ENCODE results near the gene AGRN.
"Not testable (repeated sequence)": the region's sequence is repeated elsewhere in the genome, so short reads cannot be mapped to it uniquely, and the experiment has no call there.

AGRN gene

GRCh38 chr1:1074631-1075147, 54.8 kb downstream of the AGRN start:
- no peak for DNase-seq

- DNase-seq, result no peak
These were observed 55.4 kb downstream of the AGRN start for GRCh38 chr1:1075148-1075935.

GRCh38 chr1:1077396-1077795, 57.5 kb downstream of the AGRN start:
- DNase-seq, result not testable (repeated sequence)

GRCh38 chr1:1079408-1080121, 59.6 kb downstream of the AGRN start:
- DNase-seq, result peak in 1 of 58 donors; percentile 88

- DNase-seq, result peak in 19 of 58 donors; percentile 9 to 88 (median 26)
These were observed 60.3 kb downstream of the AGRN start for GRCh38 chr1:1080122-1080757.

- DNase-seq, result no peak
These were observed 61.0 kb downstream of the AGRN start for GRCh38 chr1:1080951-1081310.

GRCh38 chr1:1081311-1082238, 61.7 kb downstream of the AGRN start:
- DNase-seq, result no peak

GRCh38 chr1:1082239-1082775, 62.4 kb downstream of the AGRN start:
- DNase-seq, result no peak

GRCh38 chr1:1082776-1083415, 63.0 kb downstream of the AGRN start:
- DNase-seq, result no peak

GRCh38 chr1:1083416-1084371, 63.8 kb downstream of the AGRN start:
- DNase-seq, result no peak

- DNase-seq, result no peak
These were observed 64.7 kb downstream of the AGRN start for GRCh38 chr1:1084372-1085170.

GRCh38 chr1:1085171-1085841, 65.4 kb downstream of the AGRN start:
- no peak for DNase-seq

- no peak for DNase-seq
These were observed 66.3 kb downstream of the AGRN start for GRCh38 chr1:1085911-1086841.

- no peak for DNase-seq
These were observed 67.0 kb downstream of the AGRN start for GRCh38 chr1:1086911-1087341.

GRCh38 chr1:1087351-1088028, 67.6 kb downstream of the AGRN start:
- no peak for DNase-seq

Data from anterior cingulate cortex (tissue), 58 donors.